Activated T-helper 17 cell treated with anti-CD3 and anti-CD28 coated beads, Interleukin-2, amount 50 U/mL, for 72 hours (primary cell): ENCODE data around the gene TUNAR. TPM values are rescaled to one million over a fixed set of nuclear protein-coding genes. Genes with fewer than 3 reads are reported as not detected.

Source experiments
- ATAC-seq: fragments of 150-1000 bp; cut with Tn5 transposase; replicated peaks from 2 replicates; pipeline ENCODE4 v1.10.0; 2021; ENCODE audit warnings: mild to moderate bottlenecking, moderate library complexity
- H3K27ac Mint-ChIP-seq: one replicate; pipeline ENCODE4 v1.8.0; 2022; ENCODE audit warnings: mixed read lengths
- H3K27me3 Mint-ChIP-seq: one replicate; pipeline ENCODE4 v1.8.0; 2022; ENCODE audit warnings: mixed read lengths
- H3K36me3 Mint-ChIP-seq: one replicate; pipeline ENCODE4 v1.8.0; 2022; ENCODE audit warnings: low read depth, mild to moderate bottlenecking, mixed read lengths
- H3K4me1 Mint-ChIP-seq: one replicate; pipeline ENCODE4 v1.8.0; 2022; ENCODE audit warnings: mixed read lengths
- H3K4me3 Mint-ChIP-seq: one replicate; pipeline ENCODE4 v1.8.0; 2022; ENCODE audit warnings: mild to moderate bottlenecking, mixed read lengths
- H3K9me3 Mint-ChIP-seq: one replicate; pipeline ENCODE4 v1.8.0; 2022; ENCODE audit warnings: mixed read lengths
- total RNA-seq, 2 donors: library from RNA; stranded (reverse); gene quantifications; one replicate each; pipeline ENCODE4 v1.2.3, GENCODE V29; 2022

Gene TUNAR
- total RNA-seq, 2 donors from 2014 or later: not detected

GRCh38 chr14:95855606-95856005 is 21.0 kb upstream of the TUNAR start:
- no peak overlapping the region for H3K27ac Mint-ChIP-seq
- no peaks in the 10 kb centered on the region for H3K9me3 Mint-ChIP-seq
- H3K36me3 Mint-ChIP-seq: no peaks in the 10 kb centered on the region
- H3K4me3 Mint-ChIP-seq: no peak overlapping the region
- H3K4me1 Mint-ChIP-seq: no peaks in the 10 kb centered on the region
- no peak for ATAC-seq
- H3K27me3 Mint-ChIP-seq: peaks cover 27% of the 10 kb centered on the region

- H3K4me1 Mint-ChIP-seq: no peaks in the 10 kb centered on the region
- no peaks in the 10 kb centered on the region for H3K36me3 Mint-ChIP-seq
- no peaks in the 10 kb centered on the region for H3K9me3 Mint-ChIP-seq
- no peak overlapping the region for H3K27ac Mint-ChIP-seq
- no peak for ATAC-seq
- no peak overlapping the region for H3K4me3 Mint-ChIP-seq
- H3K27me3 Mint-ChIP-seq: peaks cover 22% of the 10 kb centered on the region
These were observed 19.4 kb upstream of the TUNAR start for GRCh38 chr14:95857275-95857674.

- no peak for ATAC-seq
- peaks cover 27% of the 10 kb centered on the region for H3K27me3 Mint-ChIP-seq
- H3K36me3 Mint-ChIP-seq: no peaks in the 10 kb centered on the region
- H3K4me3 Mint-ChIP-seq: no peak overlapping the region
- no peaks in the 10 kb centered on the region for H3K9me3 Mint-ChIP-seq
- no peak overlapping the region for H3K27ac Mint-ChIP-seq
- H3K4me1 Mint-ChIP-seq: no peaks in the 10 kb centered on the region
These were observed 17.7 kb upstream of the TUNAR start for GRCh38 chr14:95858893-95859292.

GRCh38 chr14:95862243-95862642 is 14.4 kb upstream of the TUNAR start:
- no peak overlapping the region for H3K4me3 Mint-ChIP-seq
- no peak for ATAC-seq

GRCh38 chr14:95863295-95863694 is 13.3 kb upstream of the TUNAR start:
- no peak for ATAC-seq
- Mint-ChIP-seq H3K27me3 (peaks cover 46% of the 10 kb centered on the region), H3K4me3 (no peak overlapping the region), H3K4me1 (no peaks in the 10 kb centered on the region), H3K36me3 (no peaks in the 10 kb centered on the region), H3K27ac (no peak overlapping the region), H3K9me3 (no peaks in the 10 kb centered on the region)

More at GRCh38 chr14:95862243-95862642, 14.4 kb upstream of the TUNAR start:
- Mint-ChIP-seq H3K4me1 (no peaks in the 10 kb centered on the region), H3K9me3 (no peaks in the 10 kb centered on the region), H3K27me3 (peaks cover 45% of the 10 kb centered on the region), H3K36me3 (no peaks in the 10 kb centered on the region), H3K27ac (no peak overlapping the region)

GRCh38 chr14:95869776-95870175 is 6.9 kb upstream of the TUNAR start:
- Mint-ChIP-seq H3K27me3 (peaks cover 51% of the 10 kb centered on the region), H3K9me3 (no peaks in the 10 kb centered on the region), H3K27ac (no peak overlapping the region), H3K4me1 (no peaks in the 10 kb centered on the region), H3K4me3 (no peak overlapping the region), H3K36me3 (no peaks in the 10 kb centered on the region)
- ATAC-seq: no peak

GRCh38 chr14:95870772-95871171 is 5.9 kb upstream of the TUNAR start:
- H3K27me3 Mint-ChIP-seq: peaks cover 52% of the 10 kb centered on the region
- no peaks in the 10 kb centered on the region for H3K9me3 Mint-ChIP-seq
- no peak overlapping the region for H3K4me3 Mint-ChIP-seq
- no peak for ATAC-seq
- H3K27ac Mint-ChIP-seq: no peak overlapping the region
- H3K4me1 Mint-ChIP-seq: no peaks in the 10 kb centered on the region
- no peaks in the 10 kb centered on the region for H3K36me3 Mint-ChIP-seq

- Mint-ChIP-seq H3K36me3 (no peaks in the 10 kb centered on the region), H3K9me3 (no peaks in the 10 kb centered on the region), H3K27me3 (peaks cover 45% of the 10 kb centered on the region), H3K27ac (no peak overlapping the region), H3K4me3 (no peak overlapping the region), H3K4me1 (no peaks in the 10 kb centered on the region)
- ATAC-seq: no peak
These were observed 5.1 kb upstream of the TUNAR start for GRCh38 chr14:95871531-95871930.

- no peaks in the 10 kb centered on the region for H3K4me1 Mint-ChIP-seq
- ATAC-seq: no peak
- peaks cover 44% of the 10 kb centered on the region for H3K27me3 Mint-ChIP-seq
- H3K36me3 Mint-ChIP-seq: no peaks in the 10 kb centered on the region
- H3K4me3 Mint-ChIP-seq: no peak overlapping the region
- H3K9me3 Mint-ChIP-seq: no peaks in the 10 kb centered on the region
- H3K27ac Mint-ChIP-seq: no peak overlapping the region
These were observed 3.9 kb upstream of the TUNAR start for GRCh38 chr14:95872777-95873176.

- H3K27me3 Mint-ChIP-seq: peaks cover 43% of the 10 kb centered on the region
- H3K27ac Mint-ChIP-seq: no peak overlapping the region
- no peak overlapping the region for H3K4me3 Mint-ChIP-seq
- H3K36me3 Mint-ChIP-seq: no peaks in the 10 kb centered on the region
- H3K4me1 Mint-ChIP-seq: no peaks in the 10 kb centered on the region
- H3K9me3 Mint-ChIP-seq: no peaks in the 10 kb centered on the region
- ATAC-seq: no peak
These were observed 536 bp upstream of the TUNAR start for GRCh38 chr14:95875831-95876760.

- H3K4me1 Mint-ChIP-seq: no peaks in the 10 kb centered on the region
- H3K9me3 Mint-ChIP-seq: no peaks in the 10 kb centered on the region
- no peak for ATAC-seq
- H3K4me3 Mint-ChIP-seq: peak overlapping the region; percentile 7
- no peak overlapping the region for H3K27ac Mint-ChIP-seq
- H3K36me3 Mint-ChIP-seq: no peaks in the 10 kb centered on the region
- H3K27me3 Mint-ChIP-seq: peaks cover 45% of the 10 kb centered on the region
These were observed 1.0 kb downstream of the TUNAR start for GRCh38 chr14:95877633-95878032.

GRCh38 chr14:95884377-95884776 is 7.7 kb downstream of the TUNAR start:
- ATAC-seq: no peak

GRCh38 chr14:95885278-95885677 is 8.6 kb downstream of the TUNAR start:
- H3K27me3 Mint-ChIP-seq: peaks cover 31% of the 10 kb centered on the region
- no peak overlapping the region for H3K27ac Mint-ChIP-seq
- no peaks in the 10 kb centered on the region for H3K9me3 Mint-ChIP-seq
- no peaks in the 10 kb centered on the region for H3K4me1 Mint-ChIP-seq
- H3K4me3 Mint-ChIP-seq: no peak overlapping the region
- H3K36me3 Mint-ChIP-seq: no peaks in the 10 kb centered on the region
- no peak for ATAC-seq

More at GRCh38 chr14:95884377-95884776, 7.7 kb downstream of the TUNAR start:
- Mint-ChIP-seq H3K4me1 (no peaks in the 10 kb centered on the region), H3K9me3 (no peaks in the 10 kb centered on the region), H3K27ac (no peak overlapping the region), H3K36me3 (no peaks in the 10 kb centered on the region), H3K4me3 (no peak overlapping the region), H3K27me3 (peaks cover 35% of the 10 kb centered on the region)

GRCh38 chr14:95885866-95886265 is 9.2 kb downstream of the TUNAR start:
- peaks cover 29% of the 10 kb centered on the region for H3K27me3 Mint-ChIP-seq
- ATAC-seq: no peak
- H3K4me1 Mint-ChIP-seq: no peaks in the 10 kb centered on the region
- no peaks in the 10 kb centered on the region for H3K9me3 Mint-ChIP-seq
- no peak overlapping the region for H3K27ac Mint-ChIP-seq
- H3K36me3 Mint-ChIP-seq: no peaks in the 10 kb centered on the region
- no peak overlapping the region for H3K4me3 Mint-ChIP-seq

GRCh38 chr14:95886366-95887056 is 9.9 kb downstream of the TUNAR start:
- Mint-ChIP-seq H3K4me3 (no peak overlapping the region), H3K4me1 (no peaks in the 10 kb centered on the region), H3K9me3 (no peaks in the 10 kb centered on the region), H3K27me3 (peaks cover 29% of the 10 kb centered on the region), H3K27ac (no peak overlapping the region), H3K36me3 (no peaks in the 10 kb centered on the region)
- no peak for ATAC-seq
